Measurements from ENCODE around the gene CWF19L2.

Gene CWF19L2

GRCh38 chr11:107293677-107294344 lies 163.8 kb downstream of the CWF19L2 start:
- DNase-seq (ENCODE audit: low spot score), result peak; percentile 46

- no peak for DNase-seq (ENCODE audit: low spot score)
Observed at GRCh38 chr11:107282195-107282594, 175.4 kb downstream of the CWF19L2 start.

All from iPS-NIHi11 (cell line).